Fibroblast of lung (primary cell): ENCODE data around the gene SH3YL1. TPM values are rescaled to one million over a fixed set of nuclear protein-coding genes. Genes with fewer than 3 reads are reported as not detected.

Experiments used
- DNase-seq, 2 donors: peaks; one replicate each; pipeline versions ENCODE4 v3.0.0 to v3.0.0-alpha.2; 2010; ENCODE audit warnings: low read depth in 2 of 2
- H2AFZ ChIP-seq: 2 replicates; pipeline ENCODE4 v1.5.1; 2012; ENCODE audit warnings: low read length, control low read depth, inconsistent platforms
- H3K27ac ChIP-seq: 2 replicates; pipeline ENCODE4 v1.5.1; 2011; ENCODE audit warnings: low read length, control low read depth; ENCODE audit not compliant: insufficient read depth
- H3K27me3 ChIP-seq: 2 replicates; pipeline ENCODE4 v1.5.1; 2011; ENCODE audit warnings: mild to moderate bottlenecking, low read length; ENCODE audit not compliant: control insufficient read depth, insufficient read depth
- H3K36me3 ChIP-seq: 2 replicates; pipeline ENCODE4 v1.5.1; 2011; ENCODE audit warnings: low read length; ENCODE audit not compliant: control insufficient read depth, insufficient read depth
- H3K4me1 ChIP-seq: 2 replicates; pipeline ENCODE4 v1.5.1; 2011; ENCODE audit warnings: low read length; ENCODE audit not compliant: control insufficient read depth, insufficient read depth; ENCODE audit errors: extremely low read depth
- H3K4me2 ChIP-seq: 2 replicates; pipeline ENCODE4 v1.5.1; 2011; ENCODE audit warnings: low read length, control low read depth; ENCODE audit not compliant: insufficient read depth; ENCODE audit errors: extremely low read depth
- H3K4me3 ChIP-seq, 4 experiments: fragments of 200-600 bp in 1 of 4; sonication (generic) in 1 of 4; replicated peaks in 1 of 4; 2 replicates each; pipeline ENCODE4 v1.5.1; 2011 to 2016; ENCODE audit warnings: low read length in 4 of 4, low read depth in 3 of 4, mild to moderate bottlenecking in 3 of 4, control low read depth in 2 of 4, inconsistent platforms in 1 of 4, mixed read lengths in 1 of 4; ENCODE audit not compliant: insufficient read depth in 1 of 4; ENCODE audit errors: control extremely low read depth in 1 of 4
- H3K79me2 ChIP-seq: 2 replicates; pipeline ENCODE4 v1.5.1; 2012; ENCODE audit warnings: mild to moderate bottlenecking, low read length, inconsistent platforms; ENCODE audit not compliant: control insufficient read depth, insufficient read depth
- H3K9ac ChIP-seq: 2 replicates; pipeline ENCODE4 v1.5.1; 2011; ENCODE audit warnings: mild to moderate bottlenecking, low read length, control low read depth; ENCODE audit not compliant: insufficient read depth
- H3K9me3 ChIP-seq: 2 replicates; pipeline ENCODE4 v1.5.1; 2012; ENCODE audit warnings: low read depth, low read length; ENCODE audit not compliant: control insufficient read depth, insufficient read depth
- H4K20me1 ChIP-seq: 2 replicates; pipeline ENCODE4 v1.5.1; 2011; ENCODE audit warnings: low read length; ENCODE audit not compliant: control insufficient read depth, insufficient read depth; ENCODE audit errors: extremely low read depth
- EZH2 ChIP-seq: IDR thresholded peaks from 2 replicates; pipeline ENCODE4 v1.5.1; 2012; ENCODE audit warnings: low read length, control low read depth, mild to moderate bottlenecking; ENCODE audit errors: missing control alignments
- polyA plus RNA-seq, 2 donors: library from polyadenylated mRNA; depleted of rRNA in 1 of 2; stranded (reverse) in 1 of 2; unstranded in 1 of 2; fragments of >200 nt; gene quantifications; 2 replicates each; pipeline ENCODE4 v1.2.1, GENCODE V29; 2011 to 2012; ENCODE audit warnings: missing spikeins in 1 of 2
- total RNA-seq: library from RNA; depleted of rRNA; stranded (reverse); fragments of >200 nt; gene quantifications from 2 replicates; pipeline ENCODE4 v1.2.1, GENCODE V29; 2014
- TF ChIP-seq, protein P1 (sequence below), 2 donors: IDR thresholded peaks in 1 of 2; conservative IDR thresholded peaks in 1 of 2; 1 replicate in 1 of 2; 2 replicates in 1 of 2; pipeline ENCODE4 v1.5.1; 2011 to 2012; ENCODE audit warnings: low read length in 2 of 2, control low read depth in 1 of 2, inconsistent platforms in 1 of 2, low read depth in 1 of 2, mild to moderate bottlenecking in 1 of 2

SH3YL1 gene
- total and polyA plus RNA-seq, 2 donors (not counting 1 experiment from before 2014, with no cell fraction given), result 36.5 to 37.9 TPM

DNA sequence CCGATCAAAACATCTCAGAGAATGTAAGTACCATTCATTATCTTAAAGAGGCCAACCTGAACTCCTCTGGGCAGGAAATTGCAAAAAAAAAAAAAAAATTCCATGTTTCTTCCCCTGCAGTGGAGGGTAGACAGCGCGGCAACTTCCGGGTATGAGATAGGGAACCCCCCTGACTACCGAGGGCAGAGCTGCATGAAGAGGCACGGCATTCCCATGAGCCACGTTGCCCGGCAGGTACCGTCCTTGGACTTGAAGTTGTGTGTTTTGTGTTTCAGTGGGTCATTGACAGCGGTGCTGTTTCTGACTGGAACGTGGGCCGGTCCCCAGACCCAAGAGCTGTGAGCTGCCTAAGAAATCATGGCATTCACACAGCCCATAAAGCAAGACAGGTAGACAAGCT is 8.1 kb upstream of the SH3YL1 start:
- H3K9me3 ChIP-seq, result no peaks in the 10 kb centered on the region
- TF ChIP-seq, protein P1, sequence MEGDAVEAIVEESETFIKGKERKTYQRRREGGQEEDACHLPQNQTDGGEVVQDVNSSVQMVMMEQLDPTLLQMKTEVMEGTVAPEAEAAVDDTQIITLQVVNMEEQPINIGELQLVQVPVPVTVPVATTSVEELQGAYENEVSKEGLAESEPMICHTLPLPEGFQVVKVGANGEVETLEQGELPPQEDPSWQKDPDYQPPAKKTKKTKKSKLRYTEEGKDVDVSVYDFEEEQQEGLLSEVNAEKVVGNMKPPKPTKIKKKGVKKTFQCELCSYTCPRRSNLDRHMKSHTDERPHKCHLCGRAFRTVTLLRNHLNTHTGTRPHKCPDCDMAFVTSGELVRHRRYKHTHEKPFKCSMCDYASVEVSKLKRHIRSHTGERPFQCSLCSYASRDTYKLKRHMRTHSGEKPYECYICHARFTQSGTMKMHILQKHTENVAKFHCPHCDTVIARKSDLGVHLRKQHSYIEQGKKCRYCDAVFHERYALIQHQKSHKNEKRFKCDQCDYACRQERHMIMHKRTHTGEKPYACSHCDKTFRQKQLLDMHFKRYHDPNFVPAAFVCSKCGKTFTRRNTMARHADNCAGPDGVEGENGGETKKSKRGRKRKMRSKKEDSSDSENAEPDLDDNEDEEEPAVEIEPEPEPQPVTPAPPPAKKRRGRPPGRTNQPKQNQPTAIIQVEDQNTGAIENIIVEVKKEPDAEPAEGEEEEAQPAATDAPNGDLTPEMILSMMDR (conservative IDR thresholded peaks at IDR 0.05 in 1 of 2, IDR thresholded peaks at IDR 0.05 in 1 of 2; ENCODE audit: low read depth in 1 of 2, low read length in 2 of 2), result no peak
- no peak for TF ChIP-seq EZH2
- peaks cover 2% of the 10 kb centered on the region for H4K20me1 ChIP-seq
- H3K4me3 ChIP-seq, result no peak overlapping the region
- H3K4me1 ChIP-seq, result no peaks in the 10 kb centered on the region
- no peak overlapping the region for H3K9ac ChIP-seq
- H3K27ac ChIP-seq, result no peak overlapping the region
- no peak for DNase-seq
- H3K27me3 ChIP-seq, result no peaks in the 10 kb centered on the region
- H3K79me2 ChIP-seq, result peaks cover 70% of the 10 kb centered on the region
- no peak overlapping the region for H3K4me2 ChIP-seq
- no peak overlapping the region for H2AFZ ChIP-seq
- peaks cover 3% of the 10 kb centered on the region for H3K36me3 ChIP-seq

DNA sequence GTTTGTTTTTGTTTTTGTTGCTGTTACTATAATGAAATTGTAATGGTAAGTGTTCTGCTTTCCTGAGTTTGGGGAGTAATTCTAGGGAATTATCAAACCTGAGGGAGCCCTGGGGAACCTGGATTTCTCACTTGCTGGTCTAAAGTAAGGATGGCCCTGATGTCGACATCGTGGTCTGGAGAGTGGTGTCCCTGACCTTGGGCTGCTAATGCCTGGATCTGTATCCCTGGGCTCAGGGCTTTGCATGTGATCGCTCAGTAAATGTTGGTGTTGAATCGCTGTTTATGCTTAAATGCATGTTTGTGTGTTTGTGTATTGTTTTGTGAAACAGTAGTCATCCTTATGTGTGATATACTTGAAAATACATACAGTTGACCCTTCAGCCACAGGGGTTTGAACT is 7.0 kb upstream of the SH3YL1 start:
- Histone ChIP-seq H3K4me3 (no peak overlapping the region), H4K20me1 (peaks cover 2% of the 10 kb centered on the region), H3K79me2 (peaks cover 79% of the 10 kb centered on the region), H3K9ac (no peak overlapping the region), H3K27ac (no peak overlapping the region), H3K36me3 (peaks cover 2% of the 10 kb centered on the region), H2AFZ (no peak overlapping the region), H3K4me2 (no peak overlapping the region), H3K27me3 (no peaks in the 10 kb centered on the region), H3K9me3 (no peaks in the 10 kb centered on the region), H3K4me1 (no peaks in the 10 kb centered on the region)
- no peak for TF ChIP-seq EZH2
- no peak for DNase-seq

DNA sequence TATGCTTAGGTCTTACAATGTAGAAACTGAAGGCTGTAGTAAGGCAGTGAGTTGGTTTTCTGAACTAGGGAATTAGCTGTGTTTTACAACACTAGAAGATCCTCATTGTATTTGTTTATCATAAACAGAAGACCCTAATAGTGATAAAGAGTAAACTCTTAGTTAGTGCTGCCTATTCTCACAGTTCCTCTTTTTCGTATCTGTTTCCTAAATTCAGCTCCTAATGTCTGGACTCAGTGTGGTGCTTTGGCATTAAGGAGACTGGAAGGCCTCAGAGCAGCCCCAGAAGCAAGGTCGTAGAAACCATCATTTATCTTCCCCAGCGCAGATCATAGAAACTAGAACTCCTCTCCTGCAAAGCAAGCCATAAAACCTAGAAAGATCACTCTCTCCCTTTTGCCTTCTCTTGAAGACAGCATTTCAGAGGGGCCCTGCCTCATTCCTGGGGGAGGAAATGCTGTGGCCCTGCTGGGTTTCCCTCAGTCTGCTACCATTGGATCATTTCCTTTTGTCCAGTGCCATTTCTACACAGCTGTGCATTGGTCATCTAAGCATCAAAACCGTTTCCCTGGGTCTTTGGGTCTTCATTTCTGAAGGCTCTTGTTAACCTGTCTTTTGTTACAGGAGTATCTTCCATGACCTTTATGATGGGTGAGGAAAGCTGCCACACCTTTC is 5.7 kb upstream of the SH3YL1 start:
- Histone ChIP-seq H3K4me3 (no peak overlapping the region), H3K79me2 (peaks cover 85% of the 10 kb centered on the region), H3K9ac (no peak overlapping the region), H3K4me1 (no peaks in the 10 kb centered on the region), H3K27me3 (no peaks in the 10 kb centered on the region), H3K9me3 (no peaks in the 10 kb centered on the region), H4K20me1 (peaks cover 2% of the 10 kb centered on the region), H2AFZ (no peak overlapping the region), H3K4me2 (no peak overlapping the region), H3K27ac (no peak overlapping the region), H3K36me3 (peaks cover 2% of the 10 kb centered on the region)
- TF ChIP-seq EZH2, result no peak
- TF ChIP-seq, protein P1 (conservative IDR thresholded peaks at IDR 0.05 in 1 of 2, IDR thresholded peaks at IDR 0.05 in 1 of 2; ENCODE audit: low read depth in 1 of 2, low read length in 2 of 2), result no peak
- DNase-seq, result no peak
